C4-2B (cell line): ENCODE results near the gene GRK6.
"Not testable (repeated sequence)": the region's sequence is repeated elsewhere in the genome, so short reads cannot be mapped to it uniquely, and the experiment has no call there.

Experiments used
- H3K27ac ChIP-seq: fragments of 450-650 bp; 2 replicates; pipeline ENCODE4 v1.5.1; 2017
- CTCF ChIP-seq: fragments of 450-650 bp; conservative IDR thresholded peaks from 2 replicates; pipeline ENCODE4 v1.5.1; 2017; ENCODE audit warnings: mild to moderate bottlenecking
- ZFX ChIP-seq: fragments of 450-650 bp; IDR thresholded peaks from 2 replicates; pipeline ENCODE4 v1.6.1; 2017

The GRK6 gene

GRCh38 chr5:177478711-177479646 lies 52.5 kb downstream of the GRK6 start:
- TF ChIP-seq ZFX: no peak
- TF ChIP-seq CTCF: no peak
- H3K27ac ChIP-seq: peak overlapping the region; percentile 63

GRCh38 chr5:177479774-177480173 lies 53.3 kb downstream of the GRK6 start:
- H3K27ac ChIP-seq: peak overlapping the region; percentile 63

GRCh38 chr5:177482359-177482795 lies 55.9 kb downstream of the GRK6 start:
- no peak for TF ChIP-seq ZFX
- TF ChIP-seq CTCF: no peak
- no peak overlapping the region for H3K27ac ChIP-seq

More at GRCh38 chr5:177479774-177480173, 53.3 kb downstream of the GRK6 start:
- TF ChIP-seq CTCF: no peak
- peak; percentile 31; the same call in 1 of the 2 replicates for TF ChIP-seq ZFX

- H3K27ac ChIP-seq: no peak overlapping the region
- no peak for TF ChIP-seq ZFX
- no peak for TF ChIP-seq CTCF
Measured at GRCh38 chr5:177483042-177483441, 56.6 kb downstream of the GRK6 start.

GRCh38 chr5:177483994-177484901 lies 57.8 kb downstream of the GRK6 start:
- no peak overlapping the region for H3K27ac ChIP-seq
- TF ChIP-seq ZFX (no peak), CTCF (no peak)

- no peak for TF ChIP-seq CTCF
- no peak for TF ChIP-seq ZFX
- H3K27ac ChIP-seq: no peak overlapping the region
Measured at GRCh38 chr5:177484902-177485549, 58.5 kb downstream of the GRK6 start.

- H3K27ac ChIP-seq: not testable (repeated sequence)
Measured at GRCh38 chr5:177485753-177486152, 59.3 kb downstream of the GRK6 start.
